Measurements from ENCODE around the gene EGFL8. TPM values are rescaled to one million over a fixed set of nuclear protein-coding genes. Genes with fewer than 3 reads are reported as not detected.

EGFL8 gene
- total and polyA plus RNA-seq, 2 of the 8 experiments (the other 6 are each of a cell fraction or from before 2014, with no cell fraction given) = 5.0 to 9.2 TPM

GRCh38 chr6:32183483-32184083 lies 19.2 kb downstream of the EGFL8 start:
- CTCF ChIA-PET (ENCODE audit: partially characterized antibody) = interaction anchor here (1.2 to 2.0 kb wide), 4 partner anchors 9 to 65 kb away, joined by 3 to 8 read pairs (median 4); partner anchors contain the start of gene EGFL8
- H3K56ac ChIP-seq (replicated peaks; ENCODE audit: insufficient read length, low read depth, low read length) = no peak overlapping the region
- no peak overlapping the region for H3K4ac ChIP-seq (replicated peaks; ENCODE audit: insufficient read length, low read depth, low read length)
- no peak overlapping the region for H3K9ac ChIP-seq (replicated peaks in 1 of 4; ENCODE audit: extremely low read depth in 1 of 4, low read depth in 3 of 4, low read length in 3 of 4)
- H3K14ac ChIP-seq (ENCODE audit: insufficient read length) = no peak overlapping the region
- H3K36me3 ChIP-seq (ENCODE audit: control insufficient read depth in 2 of 4, insufficient read depth in 4 of 4, low read length in 3 of 4) = peaks cover 6 to 45% (median 33%) of the 10 kb centered on the region in 4 experiments
- peaks cover 0 to 14% of the 10 kb centered on the region in 2 experiments; a peak in 2 of 4 replicates for H3K79me2 ChIP-seq (ENCODE audit: control insufficient read depth in 1 of 2, insufficient read depth in 2 of 2, low read length in 2 of 2)
- peaks cover 6% of the 10 kb centered on the region; the same call in 1 of the 2 replicates for H3K23me2 ChIP-seq (ENCODE audit: low read depth, low read length)
- H3K4me1 ChIP-seq (replicated peaks in 1 of 4; ENCODE audit: control insufficient read depth in 3 of 4, insufficient read depth in 4 of 4, low read length in 3 of 4) = peaks cover 0 to 9% (median 2%) of the 10 kb centered on the region in 4 experiments; a peak in 5 of 7 replicates
- peaks cover 6% of the 10 kb centered on the region for H3K79me1 ChIP-seq (ENCODE audit: low read depth, low read length)
- H3K27me3 ChIP-seq (replicated peaks in 1 of 4; ENCODE audit: control insufficient read depth in 3 of 4, extremely low read depth in 1 of 4, insufficient read depth in 3 of 4, low read length in 3 of 4) = no peaks in the 10 kb centered on the region; a peak in 1 of 7 replicates
- 87% methylated on average over 15 of the region's 15 CpGs; no CpG with 5 or more reads in 1 of the 2 experiments for WGBS, 2 experiments (ENCODE audit: extremely low coverage in 1 of 2, insufficient coverage in 1 of 2, insufficient read length in 1 of 2, insufficient replicate concordance in 2 of 2, low coverage in 1 of 2, low lambda C conversion rate in 2 of 2, missing lambda C conversion rate in 1 of 2)
- no peak overlapping the region; the same call in 1 of the 2 replicates for H4K8ac ChIP-seq (ENCODE audit: extremely low read depth, insufficient read depth, low read length)
- H3K4me2 ChIP-seq (ENCODE audit: insufficient read depth in 1 of 2, low read depth in 2 of 2, low read length in 2 of 2) = no peak overlapping the region
- H4K91ac ChIP-seq (replicated peaks; ENCODE audit: insufficient read length, low read length) = no peak overlapping the region
- no peak overlapping the region for H2AFZ ChIP-seq (ENCODE audit: low read length)
- H2BK5ac ChIP-seq (ENCODE audit: low read depth, low read length) = no peak overlapping the region
- POLR2A ChIA-PET (ENCODE audit: partially characterized antibody) = interaction anchor here (1.8 to 7.9 kb wide), 2 partner anchors 9 to 17 kb away, joined by 11 to 194 read pairs; partner anchors contain the start of genes GPSM3 and PBX2
- H3K18ac ChIP-seq (ENCODE audit: extremely low read depth, low read length) = no peak overlapping the region
- no peaks in the 10 kb centered on the region for H3K9me3 ChIP-seq (ENCODE audit: insufficient read depth in 2 of 2, low read depth in 1 of 2, low read length in 1 of 2)
- peaks cover 0 to 3% of the 10 kb centered on the region in 2 experiments for H4K20me1 ChIP-seq (replicated peaks in 1 of 2; ENCODE audit: control insufficient read depth in 1 of 2, insufficient read depth in 2 of 2, low read length in 2 of 2)
- no peak overlapping the region for H2BK15ac ChIP-seq (ENCODE audit: low read length)
- H4K5ac ChIP-seq (ENCODE audit: insufficient read length, low read depth, low read length) = no peak overlapping the region
- H2BK120ac ChIP-seq (replicated peaks; ENCODE audit: low read depth, low read length) = no peak overlapping the region
- no peak for DNase-seq (ENCODE audit: low read depth in 1 of 2, low spot score in 2 of 2)
- H3K4me3 ChIP-seq (ENCODE audit: extremely low read depth in 1 of 4, insufficient read depth in 2 of 4, low read depth in 3 of 4, low read length in 4 of 4) = no peak overlapping the region
- H2BK20ac ChIP-seq (ENCODE audit: low read length) = no peak overlapping the region
- no peak overlapping the region for H2AK5ac ChIP-seq (ENCODE audit: low read depth, low read length)
- no peak overlapping the region for H3K27ac ChIP-seq (ENCODE audit: low read depth, low read length)
- no peak for FAIRE-seq
- no peak overlapping the region for H3K23ac ChIP-seq (ENCODE audit: insufficient read length)
- TF ChIP-seq RNF2 (IDR thresholded peaks at IDR 0.05; ENCODE audit: borderline replicate concordance, low read depth, low read length, missing control alignments, poor library complexity, severe bottlenecking) (no peak), RAD21 (IDR thresholded peaks at IDR 0.05 in 1 of 2, conservative IDR thresholded peaks at IDR 0.05 in 1 of 2; ENCODE audit: low read depth in 2 of 2, low read length in 2 of 2) (no peak), BCL11A (IDR thresholded peaks at IDR 0.05; ENCODE audit: low read depth in 2 of 2, low read length in 2 of 2) (no peak), ATF3 (IDR thresholded peaks at IDR 0.05; ENCODE audit: insufficient read depth, low read depth, low read length) (no peak), PHF8 (conservative IDR thresholded peaks at IDR 0.05; ENCODE audit: low read depth, low read length) (no peak), SP4 (IDR thresholded peaks at IDR 0.05; ENCODE audit: low read length) (no peak)
- H2BK12ac ChIP-seq (ENCODE audit: low read depth, low read length) = no peak overlapping the region

All from H1 (cell line).